ENCODE measurements around the gene KIAA0232. TPM values are rescaled to one million over a fixed set of nuclear protein-coding genes. Genes with fewer than 3 reads are reported as not detected.

KIAA0232 gene
- total and polyA plus RNA-seq, 9 of the 15 experiments (the other 6 are each of a cell fraction or from before 2014, with no cell fraction given), result 3.5 to 17.4 (median 13.0) TPM

DNA sequence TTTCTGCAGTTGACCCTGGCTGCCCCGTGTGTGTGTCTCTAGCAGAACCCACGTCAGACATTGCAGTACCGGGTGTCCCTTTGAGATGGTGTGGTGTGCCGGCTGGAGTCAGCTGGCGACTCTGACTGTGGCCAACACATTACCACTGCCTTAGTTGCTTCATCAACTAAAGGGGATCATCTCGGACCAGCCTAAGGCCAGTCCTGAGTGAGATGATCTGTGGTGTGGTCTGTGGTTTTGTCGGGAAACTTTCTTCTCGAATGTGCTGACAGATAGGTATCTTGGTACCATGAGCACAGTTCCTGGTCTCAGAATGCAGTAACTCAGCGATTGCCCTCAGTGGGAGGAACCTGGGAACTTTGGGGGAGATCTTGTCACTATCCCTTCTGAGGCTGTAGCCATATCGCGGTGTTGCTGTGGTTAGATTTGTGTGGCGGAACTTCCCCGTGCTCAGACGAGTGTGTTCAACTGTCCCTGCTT lies 142.9 kb downstream of the KIAA0232 start (continued):
- TF ChIP-seq KLF16 (IDR thresholded peaks at IDR 0.05) (peak; percentile 62; the same call in 1 of the 2 replicates), HDAC3 (IDR thresholded peaks at IDR 0.05; ENCODE audit: borderline replicate concordance, partially characterized antibody) (peak; percentile 57), POLR2AphosphoS5 (IDR thresholded peaks at IDR 0.05; ENCODE audit: control insufficient read depth, insufficient read depth, low read depth, low read length) (peak; percentile 13; the same call in 1 of the 2 replicates), ZNF445 (CRISPR knock-in tag; IDR thresholded peaks at IDR 0.05; ENCODE audit: low read depth) (no peak), ZNF589 (CRISPR knock-in tag; IDR thresholded peaks at IDR 0.05; ENCODE audit: low read depth) (peak; percentile 38; the same call in 1 of the 2 replicates), RNF2 (IDR thresholded peaks at IDR 0.05) (peak; percentile 85; the same call in 1 of the 2 replicates), ASH1L (IDR thresholded peaks at IDR 0.05; ENCODE audit: borderline replicate concordance, low read depth, partially characterized antibody) (no peak), LARP7 (IDR thresholded peaks at IDR 0.05) (no peak), ZNF699 (CRISPR knock-in tag; IDR thresholded peaks at IDR 0.05; ENCODE audit: insufficient replicate concordance) (no peak), ZNF766 (CRISPR knock-in tag; conservative IDR thresholded peaks at IDR 0.05) (peak; percentile 67), STAG1 (CRISPR knock-in tag; IDR thresholded peaks at IDR 0.05; ENCODE audit: borderline replicate concordance) (no peak), REST (IDR thresholded peaks at IDR 0.05; ENCODE audit: borderline replicate concordance) (peak; percentile 20; the same call in 1 of the 2 replicates), REST (CRISPR knock-in tag; IDR thresholded peaks at IDR 0.05; ENCODE audit: low read depth) (no peak), ZNF644 (tag; IDR thresholded peaks at IDR 0.05; ENCODE audit: low read depth) (no peak), CHD1 (IDR thresholded peaks at IDR 0.05; ENCODE audit: low read length) (no peak), SMAD1 (IDR thresholded peaks at IDR 0.05; ENCODE audit: low read depth, low read length, partially characterized antibody) (no peak), ARHGAP35 (IDR thresholded peaks at IDR 0.05; ENCODE audit: partially characterized antibody) (no peak), E2F1 (CRISPR knock-in tag; IDR thresholded peaks at IDR 0.05) (no peak), EP300 (IDR thresholded peaks at IDR 0.05; ENCODE audit: low read length) (peak; percentile 51), MAFG (tag; conservative IDR thresholded peaks at IDR 0.05) (peak; percentile 55), ETS2 (tag; IDR thresholded peaks at IDR 0.05; ENCODE audit: borderline replicate concordance, poor library complexity, severe bottlenecking) (no peak)

Measured in K562 (cell line).